GM06990 (cell line): ENCODE results near the gene CFAP74.
"Not testable (repeated sequence)": the region's sequence is repeated elsewhere in the genome, so short reads cannot be mapped to it uniquely, and the experiment has no call there.

ENCODE experiments used
- DNase-seq: peaks from one replicate; pipeline ENCODE4 v3.0.0-alpha.2; 2011; ENCODE audit not compliant: insufficient read length; ENCODE audit errors: extremely low read depth
- H3K27me3 ChIP-seq: replicated peaks from 2 replicates; pipeline ENCODE4 v1.6.0; 2011; ENCODE audit warnings: low read length; ENCODE audit not compliant: control insufficient read depth, insufficient read depth
- H3K36me3 ChIP-seq: 2 replicates; pipeline ENCODE4 v1.5.1; 2011; ENCODE audit warnings: low read length; ENCODE audit not compliant: control insufficient read depth, insufficient read depth
- H3K4me3 ChIP-seq: replicated peaks from 2 replicates; pipeline ENCODE4 v1.5.1; 2011; ENCODE audit warnings: low read depth, mild to moderate bottlenecking, control low read depth, low read length
- TF ChIP-seq, protein P1 (sequence below): IDR thresholded peaks from 2 replicates; pipeline ENCODE4 v1.5.1; 2011; ENCODE audit warnings: low read length, control low read depth, mild to moderate bottlenecking, inconsistent platforms; ENCODE audit not compliant: insufficient read depth, poor library complexity, severe bottlenecking

CFAP74 gene

DNA sequence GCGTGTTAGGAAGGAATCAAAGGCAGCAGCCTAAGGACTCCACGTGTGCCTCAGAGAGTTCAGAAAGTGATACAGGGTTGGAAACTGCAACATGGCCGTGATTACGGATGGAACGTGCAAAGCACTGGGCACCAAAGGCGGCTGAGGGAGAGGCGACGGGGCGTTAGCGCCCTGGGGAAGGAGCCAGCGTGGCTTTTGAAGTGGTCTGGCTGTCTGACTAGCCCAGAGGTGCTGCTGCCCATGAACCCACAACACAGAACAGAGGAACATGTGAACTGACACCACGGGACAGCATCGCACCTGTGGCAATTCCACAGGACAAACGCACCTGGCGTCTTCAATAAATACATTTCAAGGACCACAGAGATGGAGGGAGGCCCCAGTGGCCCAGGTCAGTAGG lies 66.5 kb downstream of the CFAP74 start:
- DNase-seq = no peak
- no peaks in the 10 kb centered on the region for H3K36me3 ChIP-seq
- TF ChIP-seq, protein P1, sequence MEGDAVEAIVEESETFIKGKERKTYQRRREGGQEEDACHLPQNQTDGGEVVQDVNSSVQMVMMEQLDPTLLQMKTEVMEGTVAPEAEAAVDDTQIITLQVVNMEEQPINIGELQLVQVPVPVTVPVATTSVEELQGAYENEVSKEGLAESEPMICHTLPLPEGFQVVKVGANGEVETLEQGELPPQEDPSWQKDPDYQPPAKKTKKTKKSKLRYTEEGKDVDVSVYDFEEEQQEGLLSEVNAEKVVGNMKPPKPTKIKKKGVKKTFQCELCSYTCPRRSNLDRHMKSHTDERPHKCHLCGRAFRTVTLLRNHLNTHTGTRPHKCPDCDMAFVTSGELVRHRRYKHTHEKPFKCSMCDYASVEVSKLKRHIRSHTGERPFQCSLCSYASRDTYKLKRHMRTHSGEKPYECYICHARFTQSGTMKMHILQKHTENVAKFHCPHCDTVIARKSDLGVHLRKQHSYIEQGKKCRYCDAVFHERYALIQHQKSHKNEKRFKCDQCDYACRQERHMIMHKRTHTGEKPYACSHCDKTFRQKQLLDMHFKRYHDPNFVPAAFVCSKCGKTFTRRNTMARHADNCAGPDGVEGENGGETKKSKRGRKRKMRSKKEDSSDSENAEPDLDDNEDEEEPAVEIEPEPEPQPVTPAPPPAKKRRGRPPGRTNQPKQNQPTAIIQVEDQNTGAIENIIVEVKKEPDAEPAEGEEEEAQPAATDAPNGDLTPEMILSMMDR = no peak
- H3K27me3 ChIP-seq = no peaks in the 10 kb centered on the region
- H3K4me3 ChIP-seq = no peak overlapping the region

DNA sequence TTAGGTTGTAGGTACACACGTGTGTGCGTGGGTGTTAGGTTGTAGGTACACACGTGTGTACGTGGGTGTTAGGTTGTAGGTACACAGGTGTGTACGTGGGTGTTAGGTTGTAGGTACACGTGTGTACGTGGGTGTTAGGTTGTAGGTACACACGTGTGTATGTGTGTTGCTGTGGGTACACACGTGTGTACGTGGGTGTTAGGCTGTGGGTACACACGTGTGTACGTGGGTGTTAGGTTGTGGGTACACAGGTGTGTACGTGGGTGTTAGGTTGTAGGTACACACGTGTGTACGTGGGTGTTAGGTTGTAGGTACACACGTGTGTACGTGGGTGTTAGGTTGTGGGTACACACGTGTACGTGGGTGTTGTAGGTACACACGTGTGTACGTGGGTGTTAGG lies 68.7 kb downstream of the CFAP74 start:
- not testable (repeated sequence) for H3K4me3 ChIP-seq, H3K27me3 ChIP-seq, H3K36me3 ChIP-seq, DNase-seq

DNA sequence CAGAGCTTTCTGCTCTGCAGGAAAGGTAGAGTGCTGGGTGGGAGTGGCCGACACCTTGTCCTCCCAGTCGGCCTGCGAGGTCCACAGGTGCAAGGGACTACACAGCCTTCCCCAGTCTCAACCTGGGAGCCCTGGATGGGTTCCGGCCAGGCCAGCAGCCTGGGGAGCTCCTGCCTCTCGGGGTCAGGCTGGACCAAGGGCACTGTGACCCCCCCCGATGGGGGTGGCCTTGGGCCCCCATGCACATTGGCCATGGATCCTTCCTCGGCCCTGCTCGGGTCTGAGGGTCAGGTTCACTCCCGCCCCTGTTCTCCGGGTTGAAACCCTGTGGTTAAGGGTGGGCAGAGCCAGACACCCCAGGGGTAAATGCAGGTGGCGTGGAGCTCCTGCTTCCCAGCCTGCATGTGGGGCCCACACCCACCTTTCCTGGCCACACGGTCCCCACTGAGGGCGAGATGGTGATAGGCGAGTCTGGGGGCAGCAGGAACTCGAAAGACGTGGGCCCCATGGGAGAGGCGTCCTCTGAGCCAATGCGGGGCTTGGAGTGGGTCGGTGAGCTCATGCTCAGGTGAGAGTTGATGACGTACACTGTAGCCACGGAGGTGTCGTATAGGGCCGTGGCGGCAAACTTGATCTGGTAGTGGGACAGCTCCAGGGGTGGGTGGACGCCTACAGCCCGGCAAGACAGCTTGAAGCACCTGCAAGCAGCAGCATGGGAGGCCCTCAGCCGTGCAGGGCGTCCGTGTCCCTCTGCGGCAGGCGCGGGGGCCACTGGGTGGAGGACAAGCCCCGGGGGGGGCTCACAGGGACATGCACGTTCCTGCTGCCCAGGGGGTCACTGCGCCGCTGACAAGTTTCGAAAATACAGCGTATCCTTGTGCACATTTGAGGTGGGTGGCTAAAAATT lies 73.7 kb downstream of the CFAP74 start:
- Histone ChIP-seq H3K4me3 (no peak overlapping the region), H3K27me3 (no peaks in the 10 kb centered on the region), H3K36me3 (no peaks in the 10 kb centered on the region)
- TF ChIP-seq, protein P1 = no peak
- DNase-seq = no peak

DNA sequence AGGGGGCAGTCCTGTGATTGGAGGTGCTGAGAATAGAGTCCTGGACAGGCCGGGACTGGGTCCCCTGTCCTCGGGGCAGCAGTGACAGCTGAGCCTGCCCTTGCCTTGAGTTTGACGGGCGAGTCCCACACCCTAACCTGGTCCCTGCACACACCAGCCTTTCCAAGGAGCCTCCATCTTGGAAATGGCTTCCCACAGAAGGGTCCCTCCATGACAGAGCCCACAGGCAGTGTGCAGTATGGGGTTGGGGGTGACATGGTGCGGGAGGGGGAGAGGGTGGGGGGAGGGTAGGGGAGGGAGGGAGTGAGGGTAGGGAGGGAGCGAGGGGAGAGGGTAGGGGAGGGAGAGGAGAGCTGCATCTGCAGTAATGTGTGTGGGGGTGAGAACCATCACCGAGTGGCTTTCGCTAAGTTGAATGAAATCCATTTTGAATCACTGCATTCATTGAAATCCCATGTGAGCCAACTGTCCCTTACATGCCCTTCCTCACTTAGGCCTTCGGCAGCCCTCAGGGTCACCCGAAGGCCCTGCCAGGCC lies 74.4 kb downstream of the CFAP74 start:
- DNase-seq = no peak
- Histone ChIP-seq H3K4me3 (no peak overlapping the region), H3K36me3 (no peaks in the 10 kb centered on the region), H3K27me3 (no peaks in the 10 kb centered on the region)
- TF ChIP-seq, protein P1 = no peak

DNA sequence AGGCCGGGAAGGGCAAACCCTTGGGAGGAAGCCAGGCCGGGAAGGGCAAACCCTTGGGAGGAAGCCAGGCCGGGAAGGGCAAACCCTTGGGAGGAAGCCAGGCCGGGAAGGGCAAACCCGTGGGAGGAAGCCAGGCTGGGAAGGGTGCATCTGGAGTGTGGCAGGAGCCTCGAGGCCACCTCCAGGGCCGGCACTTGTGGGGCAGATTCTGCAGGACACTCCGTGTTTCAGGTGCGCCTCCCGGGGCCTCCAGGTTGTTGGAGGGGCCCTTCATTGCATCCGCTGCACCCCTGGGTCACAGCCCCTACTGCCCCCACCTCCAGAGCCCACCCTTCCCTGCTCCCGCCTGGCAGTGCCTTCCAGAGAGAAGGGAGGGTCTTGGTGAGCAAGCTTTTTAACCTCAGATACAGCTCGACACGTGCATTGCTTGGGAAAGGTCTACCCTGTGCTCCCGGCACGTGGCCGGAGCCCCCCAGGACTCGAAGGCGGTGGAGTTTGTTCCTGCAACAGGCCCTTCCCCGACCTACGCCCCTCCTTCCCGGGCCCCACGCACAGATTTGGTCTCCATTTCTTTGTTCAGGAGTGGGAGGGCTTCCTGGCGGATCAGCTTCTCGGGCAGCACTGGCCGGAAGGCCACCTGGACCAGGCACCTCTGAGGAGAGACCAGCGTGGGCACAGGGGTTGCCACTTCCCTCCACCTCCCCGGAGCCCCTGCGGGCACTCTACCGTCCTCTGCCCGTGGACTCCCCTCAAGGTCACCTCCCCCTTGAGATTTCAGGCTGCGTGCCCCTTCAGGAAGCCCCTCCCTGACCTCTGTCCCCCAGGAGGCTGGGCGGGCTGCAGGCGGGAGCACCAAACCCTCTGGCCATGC lies 75.1 kb downstream of the CFAP74 start:
- no peaks in the 10 kb centered on the region for H3K36me3 ChIP-seq
- DNase-seq = no peak
- TF ChIP-seq, protein P1 = no peak
- no peak overlapping the region for H3K4me3 ChIP-seq
- no peaks in the 10 kb centered on the region for H3K27me3 ChIP-seq

DNA sequence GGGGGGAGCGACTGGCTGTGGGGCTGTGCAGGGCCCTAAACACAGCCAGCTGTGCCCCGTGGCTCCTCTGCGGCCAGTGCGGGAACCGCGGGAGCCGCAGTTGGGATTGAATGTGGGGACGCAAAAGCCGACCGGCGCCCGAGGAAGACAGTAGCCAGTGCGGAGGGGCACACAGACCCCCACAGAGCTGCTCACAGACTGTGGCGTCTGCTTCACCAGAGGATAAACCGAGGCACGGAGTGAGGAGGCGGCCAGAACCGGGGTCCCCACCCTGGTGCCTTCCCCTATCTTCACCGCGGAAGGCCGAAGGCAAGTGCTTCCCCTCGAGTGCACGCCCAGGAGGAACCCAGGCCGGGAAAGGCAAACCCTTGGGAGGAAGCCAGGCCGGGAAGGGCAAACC lies 75.8 kb downstream of the CFAP74 start:
- no peaks in the 10 kb centered on the region for H3K36me3 ChIP-seq
- H3K27me3 ChIP-seq = no peaks in the 10 kb centered on the region
- TF ChIP-seq, protein P1 = no peak
- DNase-seq = no peak
- H3K4me3 ChIP-seq = no peak overlapping the region
